ENCODE data around the gene BCL6.

DNA sequence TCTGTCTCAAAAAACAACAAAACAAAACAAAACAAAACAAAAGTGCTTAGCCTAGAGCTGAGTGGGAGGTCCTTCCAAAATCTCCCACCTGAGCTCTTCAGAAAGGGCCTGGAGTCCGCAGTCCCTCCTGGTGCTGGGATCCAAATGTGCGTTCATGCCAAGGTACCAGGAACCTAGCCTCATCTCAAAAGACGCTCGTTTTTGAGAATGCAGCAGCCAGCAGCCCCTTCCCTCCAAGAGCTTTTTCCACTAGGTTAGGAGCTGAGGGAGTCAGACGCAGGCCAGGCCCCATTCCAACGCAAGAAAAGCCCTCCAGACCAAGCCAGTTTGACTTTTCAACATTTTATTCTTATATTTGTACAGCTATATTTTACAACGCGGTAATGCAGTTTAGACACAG, 24.2 kb downstream of the BCL6 start:
- TF ChIP-seq PAX8 (IDR thresholded peaks at IDR 0.05) (no peak), RFX5 (IDR thresholded peaks at IDR 0.05; ENCODE audit: low read depth, low read length) (no peak), SIN3A (IDR thresholded peaks at IDR 0.05; ENCODE audit: low read depth, low read length) (no peak), CBX5 (IDR thresholded peaks at IDR 0.05; ENCODE audit: low read depth) (no peak), CBFB (IDR thresholded peaks at IDR 0.05; ENCODE audit: low read depth) (no peak), ZNF24 (IDR thresholded peaks at IDR 0.05) (no peak)
- TF ChIP-seq, protein P1, sequence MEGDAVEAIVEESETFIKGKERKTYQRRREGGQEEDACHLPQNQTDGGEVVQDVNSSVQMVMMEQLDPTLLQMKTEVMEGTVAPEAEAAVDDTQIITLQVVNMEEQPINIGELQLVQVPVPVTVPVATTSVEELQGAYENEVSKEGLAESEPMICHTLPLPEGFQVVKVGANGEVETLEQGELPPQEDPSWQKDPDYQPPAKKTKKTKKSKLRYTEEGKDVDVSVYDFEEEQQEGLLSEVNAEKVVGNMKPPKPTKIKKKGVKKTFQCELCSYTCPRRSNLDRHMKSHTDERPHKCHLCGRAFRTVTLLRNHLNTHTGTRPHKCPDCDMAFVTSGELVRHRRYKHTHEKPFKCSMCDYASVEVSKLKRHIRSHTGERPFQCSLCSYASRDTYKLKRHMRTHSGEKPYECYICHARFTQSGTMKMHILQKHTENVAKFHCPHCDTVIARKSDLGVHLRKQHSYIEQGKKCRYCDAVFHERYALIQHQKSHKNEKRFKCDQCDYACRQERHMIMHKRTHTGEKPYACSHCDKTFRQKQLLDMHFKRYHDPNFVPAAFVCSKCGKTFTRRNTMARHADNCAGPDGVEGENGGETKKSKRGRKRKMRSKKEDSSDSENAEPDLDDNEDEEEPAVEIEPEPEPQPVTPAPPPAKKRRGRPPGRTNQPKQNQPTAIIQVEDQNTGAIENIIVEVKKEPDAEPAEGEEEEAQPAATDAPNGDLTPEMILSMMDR (IDR thresholded peaks at IDR 0.05 in 2 of 3, conservative IDR thresholded peaks at IDR 0.05 in 1 of 3; ENCODE audit: control insufficient read depth in 2 of 3, extremely low read depth in 1 of 3, insufficient read depth in 1 of 3, low read depth in 3 of 3, low read length in 3 of 3) = no peak
- TF ChIP-seq, protein P2, sequence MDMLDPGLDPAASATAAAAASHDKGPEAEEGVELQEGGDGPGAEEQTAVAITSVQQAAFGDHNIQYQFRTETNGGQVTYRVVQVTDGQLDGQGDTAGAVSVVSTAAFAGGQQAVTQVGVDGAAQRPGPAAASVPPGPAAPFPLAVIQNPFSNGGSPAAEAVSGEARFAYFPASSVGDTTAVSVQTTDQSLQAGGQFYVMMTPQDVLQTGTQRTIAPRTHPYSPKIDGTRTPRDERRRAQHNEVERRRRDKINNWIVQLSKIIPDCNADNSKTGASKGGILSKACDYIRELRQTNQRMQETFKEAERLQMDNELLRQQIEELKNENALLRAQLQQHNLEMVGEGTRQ (IDR thresholded peaks at IDR 0.05; ENCODE audit: borderline replicate concordance, low read depth, low read length) = no peak
